Transverse colon (tissue), 4 donors: ENCODE measurements around the gene GZMM. TPM values are rescaled to one million over a fixed set of nuclear protein-coding genes. Genes with fewer than 3 reads are reported as not detected.

Experiments
- DNase-seq: peaks from one replicate; pipeline ENCODE4 v3.0.0-alpha.2; 2019
- H3K27ac ChIP-seq, 4 donors: fragments of 200-600 bp; sonication (generic); 2 replicates each; pipeline ENCODE4 v1.5.1; 2016 to 2018; ENCODE audit warnings: inconsistent platforms in 4 of 4
- H3K27me3 ChIP-seq: fragments of 200-600 bp; sonication (generic); 2 replicates; pipeline ENCODE4 v1.5.1; 2017; ENCODE audit warnings: inconsistent platforms
- H3K36me3 ChIP-seq, 4 donors: fragments of 200-600 bp; sonication (generic); 2 replicates each; pipeline ENCODE4 v1.5.1; 2017 to 2019; ENCODE audit warnings: inconsistent platforms in 4 of 4
- H3K4me1 ChIP-seq, 4 donors: fragments of 200-600 bp; sonication (generic); 2 replicates each; pipeline ENCODE4 v1.5.1; 2017 to 2020; ENCODE audit warnings: inconsistent platforms in 4 of 4
- H3K4me3 ChIP-seq, 4 donors: fragments of 200-600 bp; sonication (generic); 1 replicate in 1 of 4; 2 replicates in 3 of 4; pipeline versions ENCODE4 v1.5.1 to v1.6.1; 2017 to 2019; ENCODE audit warnings: inconsistent platforms in 4 of 4
- H3K9me3 ChIP-seq, 2 donors: fragments of 200-600 bp; sonication (generic); 2 replicates each; pipeline ENCODE4 v1.5.1; 2017 to 2019; ENCODE audit warnings: inconsistent platforms in 2 of 2
- EP300 ChIP-seq: sonication (generic); formaldehyde crosslinking; IDR thresholded peaks from one replicate; pipeline ENCODE4 v1.6.1; 2017; ENCODE audit warnings: antibody characterized with exemption, low read depth
- POLR2A ChIP-seq: fragments of 450-650 bp; IDR thresholded peaks from one replicate; pipeline ENCODE4 v1.6.1; 2016; ENCODE audit warnings: antibody characterized with exemption, mild to moderate bottlenecking, moderate library complexity
- POLR2AphosphoS5 ChIP-seq, 3 donors: sonication (generic); formaldehyde crosslinking; IDR thresholded peaks; one replicate each; pipeline ENCODE4 v1.6.1; 2016; ENCODE audit warnings: antibody characterized with exemption in 3 of 3
- WGBS, 2 donors: methylation state at CpG; one replicate each; pipeline ENCODE4 v1.1.5; 2018; ENCODE audit warnings: low coverage in 1 of 2; 5-methylcytosine and 5-hydroxymethylcytosine counted together
- in situ Hi-C, 4 donors: fragments of 200-750 bp; cut with MboI; loops; one replicate each; pipeline versions ENCODE4 v1.15.0 to v1.15.1; 2017; ENCODE audit warnings: low sequenced_read_pairs in 3 of 4, low pct_ligation_motif_present in 1 of 4, low pct_unique_long_range_greater_than_20kb in 1 of 4
- intact Hi-C: fragments of 100-400 bp; cut with DNase I; formaldehyde crosslinking; loops from one replicate; pipeline ENCODE4 v1.15.1; 2023; ENCODE audit warnings: low total_unique reads
- total RNA-seq, 4 donors: library from RNA; depleted of rRNA; stranded (reverse); fragments of >200 nt; gene quantifications; one replicate each; pipeline ENCODE4 v1.1.0, GENCODE V29; 2016
- TF ChIP-seq, protein P1 (sequence below), 5 experiments: fragments of 200-600 bp in 3 of 5; fragments of 450-650 bp in 2 of 5; sonication (generic) in 3 of 5; IDR thresholded peaks; 1 replicate in 2 of 5; 2 replicates in 3 of 5; pipeline ENCODE4 v1.5.1; 2016 to 2017; ENCODE audit warnings: antibody characterized with exemption in 5 of 5, inconsistent platforms in 3 of 5, mild to moderate bottlenecking in 2 of 5, moderate library complexity in 1 of 5

The GZMM gene
- total RNA-seq, 4 donors from 2014 or later: 1.1 to 1.8 TPM; not detected in 2

DNA sequence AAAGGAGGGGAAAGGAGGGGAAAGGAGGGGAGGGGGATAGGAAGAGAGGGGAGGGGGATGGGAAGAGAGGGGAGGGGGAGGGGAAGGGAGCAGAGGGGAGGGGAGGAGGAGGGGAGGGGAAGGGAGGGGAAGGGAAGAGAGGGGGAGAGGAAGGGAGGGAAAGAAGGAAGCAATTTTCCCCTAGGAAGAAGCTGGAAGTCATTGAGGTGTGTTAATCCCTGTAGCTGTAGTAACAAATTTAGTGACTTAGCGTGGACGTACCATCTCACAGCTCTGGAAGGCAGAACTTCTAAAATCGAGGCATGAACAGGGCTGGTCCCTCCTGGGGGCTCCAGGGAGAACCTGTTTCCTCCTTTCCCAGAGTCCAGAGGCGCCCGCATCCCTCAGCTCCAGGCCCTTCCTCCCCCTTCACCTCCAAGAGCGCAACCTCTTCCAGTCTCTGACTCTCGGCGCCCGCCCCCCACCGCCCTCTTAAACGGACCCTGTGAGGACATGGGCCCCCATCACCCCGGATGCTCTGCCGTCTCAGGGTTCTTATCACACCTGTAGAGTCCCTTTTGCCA lies 17.9 kb upstream of the GZMM start:
- H3K27ac ChIP-seq: no peak overlapping the region

DNA sequence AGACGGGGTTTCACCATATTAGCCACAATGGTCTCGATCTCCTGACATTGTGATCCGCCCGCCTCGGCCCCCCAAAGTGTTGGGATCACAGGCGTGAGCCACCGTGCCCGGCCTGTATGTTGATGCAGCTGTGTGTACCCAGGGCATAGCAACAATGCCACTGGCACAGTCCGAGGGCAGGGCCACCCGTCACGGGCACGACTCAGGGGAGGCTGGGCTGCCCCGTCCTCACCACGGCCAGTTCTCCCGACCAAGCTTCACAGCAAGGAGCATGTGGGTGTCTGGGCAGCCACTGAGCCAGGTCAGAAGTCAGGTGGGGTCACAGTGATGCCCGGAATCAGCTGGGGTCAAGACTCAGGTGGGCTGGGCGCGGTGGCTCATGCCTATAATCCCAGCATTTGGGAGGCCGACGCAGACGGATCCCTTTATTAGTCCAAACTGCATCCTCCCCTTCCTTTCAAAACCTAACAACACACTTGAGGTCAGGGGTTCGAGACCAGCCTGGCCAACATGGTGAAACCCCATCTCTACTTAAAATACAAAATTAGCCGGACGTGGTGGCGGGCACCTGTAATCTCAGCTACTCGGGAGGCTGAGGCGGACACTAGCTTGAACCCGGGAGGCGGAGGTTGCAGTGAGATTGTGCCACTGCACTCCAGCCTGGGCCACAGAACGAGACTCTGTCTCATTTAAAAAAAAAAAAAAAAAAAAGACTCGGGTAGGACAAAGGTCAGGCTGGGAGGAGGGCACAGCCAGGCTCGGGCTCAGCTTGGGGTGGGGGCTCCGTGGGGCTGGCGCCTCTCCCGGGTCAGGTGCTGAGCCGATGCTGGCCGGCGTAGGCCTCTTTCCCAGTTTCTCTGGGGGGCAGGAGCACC lies 13.5 kb upstream of the GZMM start:
- Histone ChIP-seq H3K27ac (peak overlapping the region; percentile 99), H3K36me3 (no peaks in the 10 kb centered on the region), H3K27me3 (peaks cover 20% of the 10 kb centered on the region), H3K4me3 (peak overlapping the region; percentile 68 to 94 (median 79)), H3K4me1 (peaks cover 12 to 30% (median 26%) of the 10 kb centered on the region in 4 donors), H3K9me3 (no peaks in the 10 kb centered on the region)
- in situ Hi-C loops: no loop called here
- intact Hi-C loops: loop anchor here (2.0 to 5.0 kb wide), 2 partner anchors 42 to 70 kb away; partner anchors contain the start of genes BSG and SHC2
- TF ChIP-seq, protein P1, sequence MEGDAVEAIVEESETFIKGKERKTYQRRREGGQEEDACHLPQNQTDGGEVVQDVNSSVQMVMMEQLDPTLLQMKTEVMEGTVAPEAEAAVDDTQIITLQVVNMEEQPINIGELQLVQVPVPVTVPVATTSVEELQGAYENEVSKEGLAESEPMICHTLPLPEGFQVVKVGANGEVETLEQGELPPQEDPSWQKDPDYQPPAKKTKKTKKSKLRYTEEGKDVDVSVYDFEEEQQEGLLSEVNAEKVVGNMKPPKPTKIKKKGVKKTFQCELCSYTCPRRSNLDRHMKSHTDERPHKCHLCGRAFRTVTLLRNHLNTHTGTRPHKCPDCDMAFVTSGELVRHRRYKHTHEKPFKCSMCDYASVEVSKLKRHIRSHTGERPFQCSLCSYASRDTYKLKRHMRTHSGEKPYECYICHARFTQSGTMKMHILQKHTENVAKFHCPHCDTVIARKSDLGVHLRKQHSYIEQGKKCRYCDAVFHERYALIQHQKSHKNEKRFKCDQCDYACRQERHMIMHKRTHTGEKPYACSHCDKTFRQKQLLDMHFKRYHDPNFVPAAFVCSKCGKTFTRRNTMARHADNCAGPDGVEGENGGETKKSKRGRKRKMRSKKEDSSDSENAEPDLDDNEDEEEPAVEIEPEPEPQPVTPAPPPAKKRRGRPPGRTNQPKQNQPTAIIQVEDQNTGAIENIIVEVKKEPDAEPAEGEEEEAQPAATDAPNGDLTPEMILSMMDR (IDR thresholded peaks at IDR 0.05): no peak
- TF ChIP-seq POLR2A (no peak), EP300 (no peak)
- 53% methylated on average over 38 of the region's 38 CpGs; no CpG with 5 or more reads in 1 of the 2 donors for WGBS, 2 donors
- peak; percentile 9 for DNase-seq

More for the DNA sequence above, 17.9 kb upstream of the GZMM start:
- TF ChIP-seq, protein P1 (IDR thresholded peaks at IDR 0.05): no peak
- TF ChIP-seq POLR2AphosphoS5 (IDR thresholded peaks at IDR 0.05) (no peak), POLR2A (no peak), EP300 (no peak)
- peaks cover 20% of the 10 kb centered on the region for H3K27me3 ChIP-seq
- H3K9me3 ChIP-seq: no peaks in the 10 kb centered on the region
- WGBS, 2 donors: 33 to 49% methylated on average over 3 to 13 of the region's 13 CpGs
- in situ Hi-C loops (no loop called here), intact Hi-C loops (no loop called here)
- DNase-seq: no peak
- H3K4me3 ChIP-seq: no peak overlapping the region
- H3K36me3 ChIP-seq: no peaks in the 10 kb centered on the region
- peaks cover 0 to 6% (median 5%) of the 10 kb centered on the region in 4 donors for H3K4me1 ChIP-seq

DNA sequence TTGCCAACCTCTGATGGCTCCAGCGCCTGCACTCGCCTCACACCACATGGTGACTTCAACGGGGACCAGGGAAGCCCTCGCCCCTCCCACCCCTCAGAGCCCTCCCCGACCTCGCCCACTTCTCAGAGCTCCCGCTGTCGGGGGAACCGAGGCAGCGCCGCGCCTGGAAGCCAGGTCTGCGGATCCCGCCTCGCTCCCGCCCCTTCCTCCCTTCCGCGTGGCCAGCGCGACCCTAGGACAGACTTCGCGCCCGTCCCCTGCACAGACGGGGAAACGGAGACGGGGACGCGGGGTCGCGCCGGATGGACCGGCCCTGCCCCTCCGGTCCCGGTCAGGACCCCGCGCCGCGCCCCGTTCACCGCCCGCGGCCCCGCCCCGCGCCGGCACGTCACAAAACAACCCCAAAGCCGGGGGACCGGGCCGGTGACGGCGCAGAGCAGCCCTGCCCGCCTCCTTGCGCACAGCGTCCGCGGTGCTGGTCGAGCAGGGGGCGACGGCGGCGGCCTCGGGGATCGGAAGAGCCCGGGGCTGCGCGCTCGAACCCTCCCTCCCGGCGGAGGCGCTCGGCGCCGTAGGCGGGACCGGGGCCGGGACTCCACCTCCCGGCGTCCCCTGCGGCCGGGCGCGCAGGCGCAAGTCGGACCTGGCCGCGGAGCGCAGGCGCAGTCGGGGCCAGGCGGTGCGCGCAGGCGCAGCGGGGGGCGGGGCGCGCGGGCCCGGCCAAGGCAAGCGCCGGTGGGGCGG lies 12.7 kb upstream of the GZMM start:
- DNase-seq: peak; percentile 90
- H3K9me3 ChIP-seq: no peaks in the 10 kb centered on the region
- peak overlapping the region; percentile 99 for H3K27ac ChIP-seq
- intact Hi-C loops (loop anchor here (2.0 to 5.0 kb wide), 2 partner anchors 41 to 70 kb away; partner anchors contain the start of genes BSG and SHC2), in situ Hi-C loops (no loop called here)
- H3K4me1 ChIP-seq: peaks cover 14 to 32% (median 28%) of the 10 kb centered on the region in 4 donors
- peaks cover 16% of the 10 kb centered on the region for H3K27me3 ChIP-seq
- peak overlapping the region; percentile 68 to 94 (median 79) for H3K4me3 ChIP-seq
- H3K36me3 ChIP-seq: peaks cover 0 to 3% (median 0%) of the 10 kb centered on the region in 4 donors
- WGBS, 2 donors: 0% methylated on average over 42 of the region's 103 CpGs; no CpG with 5 or more reads in 1 of the 2 donors
- TF ChIP-seq EP300: no peak
- TF ChIP-seq POLR2AphosphoS5 (IDR thresholded peaks at IDR 0.05): peak in 2 of 3 donors; percentile 59 to 72
- peak; percentile 38 for TF ChIP-seq POLR2A

DNA sequence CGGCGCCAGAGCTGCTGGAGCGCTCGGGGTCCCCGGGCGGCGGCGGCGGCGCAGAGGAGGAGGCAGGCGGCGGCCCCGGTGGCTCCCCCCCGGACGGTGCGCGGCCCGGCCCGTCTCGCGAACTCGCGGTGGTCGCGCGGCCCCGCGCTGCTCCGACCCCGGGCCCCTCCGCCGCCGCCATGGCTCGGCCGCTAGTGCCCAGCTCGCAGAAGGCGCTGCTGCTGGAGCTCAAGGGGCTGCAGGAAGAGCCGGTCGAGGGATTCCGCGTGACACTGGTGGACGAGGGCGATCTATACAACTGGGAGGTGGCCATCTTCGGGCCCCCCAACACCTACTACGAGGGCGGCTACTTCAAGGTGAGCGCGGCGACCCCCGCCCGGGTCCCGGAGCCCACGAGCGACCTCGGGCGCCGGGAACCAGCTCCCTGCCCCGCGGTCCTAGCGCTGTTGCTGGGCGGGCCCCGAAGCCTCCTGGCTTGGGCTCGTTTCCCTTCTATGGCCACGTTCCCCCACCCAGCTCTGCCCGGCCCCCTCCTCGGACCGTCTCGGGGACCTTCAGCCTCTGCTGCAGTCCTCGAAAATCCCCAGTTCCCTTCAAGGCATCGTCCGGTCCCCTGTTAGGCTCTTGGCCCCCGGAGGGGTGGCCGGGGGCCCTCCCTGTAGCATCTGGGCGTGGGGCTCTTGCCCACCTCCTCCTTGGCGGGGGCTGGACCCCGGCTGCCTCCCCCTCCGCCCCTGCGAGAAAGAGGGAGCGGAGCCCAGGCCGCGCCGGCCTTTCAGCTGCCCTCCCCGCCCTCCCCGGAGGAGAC lies 11.9 kb upstream of the GZMM start, which contains the start of gene CDC34:
Gene CDC34 (plus strand): TSS at position 8 of the 808 bp plus-strand sequence. CDS start 172 bp downstream, at position 180.
- peak within 1 kb of the TSS; percentile 68 to 94 (median 79) for H3K4me3 ChIP-seq
- peak within 1 kb of the TSS; percentile 99 for H3K27ac ChIP-seq
- WGBS, 2 donors: 1% methylated on average over 38 of the region's 84 CpGs; no CpG with 5 or more reads in 1 of the 2 donors
- H3K36me3 ChIP-seq: peaks cover 0 to 11% (median 3%) of the 10 kb centered on the region in 4 donors
- H3K9me3 ChIP-seq: no peaks in the 10 kb centered on the region
- in situ Hi-C loops: no loop called here
- TF ChIP-seq, protein P1 (IDR thresholded peaks at IDR 0.05): no peak
- TF ChIP-seq POLR2A (no peak), EP300 (no peak), POLR2AphosphoS5 (IDR thresholded peaks at IDR 0.05) (peak in 1 of 3 donors; percentile 56)
- peak; percentile 26 for DNase-seq
- intact Hi-C loops: loop anchor here (2.0 to 5.0 kb wide), 2 partner anchors 40 to 71 kb away; partner anchors contain the start of genes BSG and SHC2
- H3K27me3 ChIP-seq: peaks cover 8% of the 10 kb centered on the region
- H3K4me1 ChIP-seq: peaks cover 14 to 32% (median 28%) of the 10 kb centered on the region in 4 donors
